HG03558 (cell line): ENCODE results near the gene ADAMTSL3.

Experiments used
- ATAC-seq: cut with Tn5 transposase; IDR thresholded peaks from one replicate; pipeline ENCODE4 v1.9.1; 2021; ENCODE audit warnings: moderate number of reproducible peaks; ENCODE audit not compliant: unreplicated experiment; ENCODE audit errors: extremely low read depth

The ADAMTSL3 gene

DNA sequence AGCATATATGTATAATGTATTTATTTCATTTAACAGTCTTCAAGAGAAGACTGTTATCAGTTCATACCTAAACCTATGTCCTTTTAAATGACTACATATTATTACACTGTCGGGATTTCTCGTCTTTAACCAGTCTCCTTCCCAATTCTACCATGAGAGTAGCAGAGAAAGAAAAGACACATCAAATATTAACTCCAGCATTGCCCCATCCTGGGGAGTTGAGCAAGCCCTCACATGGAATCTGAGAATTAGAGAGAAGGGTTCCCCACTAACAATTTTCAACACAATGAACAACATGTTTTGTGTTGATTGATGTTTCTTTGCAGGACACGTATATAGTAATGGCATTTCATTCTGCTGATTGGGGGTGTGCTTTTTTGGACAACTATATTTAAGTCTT lies 257.4 kb downstream of the ADAMTSL3 start:
- ATAC-seq: no peak

DNA sequence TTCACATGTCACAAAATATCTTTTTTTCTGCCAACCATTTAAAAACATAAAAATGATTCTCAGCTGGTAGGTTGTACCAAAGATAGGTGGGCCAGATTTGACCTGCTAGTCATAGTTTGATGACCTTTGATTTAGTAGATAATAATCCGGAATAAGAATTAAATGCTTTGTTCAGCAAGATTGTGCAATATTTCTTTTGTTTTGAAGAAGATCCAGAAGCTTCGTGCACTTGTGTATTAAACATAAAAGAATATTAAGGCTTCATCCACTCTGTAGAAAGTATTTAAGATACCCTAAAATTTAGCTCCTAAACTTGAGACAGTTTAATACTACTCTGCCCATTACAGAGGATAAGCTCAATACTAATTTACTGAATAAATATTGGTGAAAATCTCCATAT lies 258.4 kb downstream of the ADAMTSL3 start:
- no peak for ATAC-seq

DNA sequence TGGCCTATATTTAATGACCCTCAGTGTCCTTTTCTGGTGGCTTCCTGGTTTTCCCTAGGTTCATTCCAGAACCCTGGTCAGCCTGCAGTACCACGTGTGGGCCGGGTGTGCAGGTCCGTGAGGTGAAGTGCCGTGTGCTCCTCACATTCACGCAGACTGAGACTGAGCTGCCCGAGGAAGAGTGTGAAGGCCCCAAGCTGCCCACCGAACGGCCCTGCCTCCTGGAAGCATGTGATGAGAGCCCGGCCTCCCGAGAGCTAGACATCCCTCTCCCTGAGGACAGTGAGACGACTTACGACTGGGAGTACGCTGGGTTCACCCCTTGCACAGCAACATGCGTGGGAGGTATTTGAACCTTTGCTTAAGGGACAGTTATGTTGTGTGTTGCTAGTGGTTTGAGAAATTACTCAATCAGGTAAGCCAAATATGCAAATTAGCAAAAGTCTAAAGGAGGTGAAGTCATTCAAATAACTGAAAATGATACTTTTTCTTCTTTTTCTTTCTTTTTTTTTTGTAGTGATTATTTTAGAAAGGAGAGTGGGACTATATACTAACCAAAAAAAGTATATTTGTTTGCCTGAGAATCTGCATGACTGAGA lies 259.2 kb downstream of the ADAMTSL3 start:
- no peak for ATAC-seq

DNA sequence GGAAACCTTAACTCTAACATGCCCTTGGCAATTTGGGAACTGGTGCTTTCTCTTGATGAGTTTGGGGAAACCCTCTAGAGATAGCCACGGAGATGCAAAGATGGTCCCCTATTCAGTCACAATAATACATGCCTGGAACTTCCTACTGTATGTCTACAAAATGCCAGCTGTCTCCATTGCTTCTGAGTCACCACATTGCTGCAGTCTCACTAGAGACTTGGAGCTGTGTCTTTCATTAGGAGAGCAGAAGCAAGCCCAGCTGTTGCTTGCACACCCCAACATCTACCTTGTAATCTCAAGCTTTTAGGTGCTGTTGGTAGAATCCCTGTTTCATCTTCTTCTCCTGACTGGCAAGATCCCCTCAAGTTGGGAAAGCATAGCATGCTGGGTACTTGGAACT lies 261.0 kb downstream of the ADAMTSL3 start:
- ATAC-seq: no peak

DNA sequence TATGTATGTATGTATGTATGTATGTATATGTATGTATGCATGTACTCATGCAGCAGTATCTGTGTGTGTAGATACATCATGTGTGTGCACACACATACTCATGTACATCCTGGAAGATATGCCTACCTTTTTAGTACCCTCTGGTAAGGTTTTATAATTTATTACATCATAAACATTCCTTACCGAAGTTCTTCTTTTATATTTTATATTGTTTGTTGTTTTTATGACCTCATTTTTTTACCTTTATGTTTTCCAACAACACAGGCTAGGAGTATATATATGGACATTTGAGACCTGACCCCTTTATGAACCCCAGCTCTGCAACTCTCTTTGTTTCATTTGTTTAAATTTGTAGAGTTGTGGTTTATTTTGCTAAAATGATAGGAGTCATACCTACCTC lies 263.5 kb downstream of the ADAMTSL3 start:
- ATAC-seq: no peak

DNA sequence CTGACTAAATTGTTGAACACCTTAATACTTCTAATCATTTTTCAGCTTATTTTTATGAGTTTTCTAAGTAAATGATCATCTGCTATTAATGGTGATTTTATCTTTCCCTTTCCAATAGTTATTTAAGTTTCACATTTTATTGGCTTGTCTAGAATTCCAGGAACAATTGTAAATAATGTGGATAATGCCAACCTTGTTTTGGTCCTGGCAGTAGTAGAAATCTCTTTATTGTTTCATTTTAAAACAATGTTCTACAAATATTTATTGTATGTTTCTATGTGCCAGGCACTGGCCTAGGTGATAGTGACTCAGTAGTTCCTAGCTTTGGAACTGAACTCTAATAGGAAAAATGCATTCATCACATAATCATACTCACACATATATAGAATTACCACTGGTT lies 264.1 kb downstream of the ADAMTSL3 start:
- ATAC-seq: no peak

DNA sequence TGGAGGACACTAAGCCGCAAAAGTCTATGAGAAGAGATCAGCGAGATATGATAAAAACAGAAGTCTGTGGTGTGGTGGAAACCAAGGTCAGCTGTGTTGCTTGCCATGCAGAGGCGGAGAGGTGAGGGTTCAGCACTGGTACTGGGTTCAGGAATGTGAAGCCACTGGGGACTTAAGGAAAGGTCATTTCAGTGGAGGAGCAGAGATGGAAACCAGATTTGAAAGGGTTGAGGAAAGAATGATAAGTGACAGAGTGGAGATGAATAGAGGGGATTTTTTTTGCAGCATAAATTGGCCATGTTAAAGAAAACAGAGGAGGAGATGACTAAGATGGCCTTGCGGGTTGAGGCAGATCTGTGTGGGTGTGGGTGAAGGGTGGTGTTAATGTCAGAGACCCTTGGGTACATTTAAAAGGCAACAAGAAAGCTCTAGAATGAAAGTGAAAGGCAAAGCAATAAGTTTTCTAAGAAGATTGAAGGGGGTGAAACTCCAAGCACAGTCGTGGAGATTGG lies 265.5 kb downstream of the ADAMTSL3 start:
- ATAC-seq: no peak

DNA sequence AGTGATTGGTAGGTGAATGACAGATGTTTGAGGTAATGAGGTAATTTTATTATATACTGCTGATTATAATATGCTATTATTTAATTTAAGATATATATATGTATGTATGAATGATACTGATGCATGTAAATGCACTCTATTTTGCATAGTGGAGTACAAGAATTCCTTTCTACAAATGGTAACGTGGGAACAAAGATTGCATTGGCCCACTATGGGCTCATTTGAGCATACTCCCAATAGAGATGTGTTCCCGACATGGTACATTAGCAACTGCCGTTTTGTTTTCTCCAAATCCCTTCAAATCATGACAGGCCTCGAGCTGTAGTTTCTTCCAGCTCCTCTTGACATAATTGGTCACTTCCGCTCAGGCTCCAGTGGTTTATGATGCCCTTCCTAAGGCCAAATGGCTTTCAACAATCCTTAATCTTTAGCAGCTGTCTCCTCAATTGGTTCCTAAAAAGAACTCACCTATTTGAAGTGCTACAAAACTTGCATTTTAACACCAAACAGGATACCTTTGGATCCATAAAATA lies 266.1 kb downstream of the ADAMTSL3 start:
- no peak for ATAC-seq

DNA sequence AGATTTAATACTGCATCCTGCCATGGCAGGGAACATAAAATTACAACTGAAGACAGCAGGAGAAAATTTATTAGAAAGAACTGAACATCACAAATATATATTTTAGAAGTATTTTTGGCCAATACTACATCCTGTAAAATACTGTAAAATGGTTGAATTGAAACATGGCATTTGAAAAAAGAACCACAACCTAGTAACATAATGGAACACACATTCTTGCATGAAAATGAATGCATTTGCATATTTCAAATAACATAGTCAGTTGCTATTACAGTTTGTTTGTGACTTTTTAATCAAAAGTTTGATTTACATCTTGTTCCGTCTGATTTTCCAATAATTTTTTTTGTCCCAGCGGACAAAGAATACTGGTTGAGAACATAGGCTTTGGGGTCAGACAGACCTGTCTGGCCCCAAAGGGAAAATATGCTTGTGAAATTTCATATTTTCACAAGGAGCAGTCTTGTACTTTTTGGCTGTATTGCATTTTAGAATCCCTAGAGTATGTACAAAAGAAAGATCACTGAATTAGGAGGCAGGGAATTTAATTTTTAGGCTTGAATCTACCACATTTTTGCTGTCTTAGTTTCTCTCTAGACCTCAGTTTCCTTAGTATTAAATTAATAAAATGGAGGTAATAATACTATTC lies 268.8 kb downstream of the ADAMTSL3 start:
- no peak for ATAC-seq

DNA sequence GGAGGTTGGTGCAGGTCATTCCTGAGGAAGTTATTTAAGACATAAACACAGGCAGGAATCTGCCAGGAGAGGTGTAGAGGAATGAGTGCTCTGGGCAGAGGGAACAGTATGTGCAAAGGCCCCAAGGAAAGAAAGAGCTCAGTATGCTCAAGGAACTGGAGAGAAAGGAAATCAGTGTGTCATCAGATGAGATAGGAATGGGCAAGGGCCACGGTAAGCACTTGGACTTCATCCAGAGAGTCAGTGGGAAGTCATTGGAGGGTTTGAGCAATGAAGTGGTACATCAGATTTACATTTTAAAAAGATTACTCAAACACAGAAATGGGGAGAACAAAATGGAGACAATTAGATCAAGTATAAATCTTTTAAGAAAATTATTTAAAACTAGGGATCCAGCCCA lies 272.2 kb downstream of the ADAMTSL3 start:
- ATAC-seq: no peak

DNA sequence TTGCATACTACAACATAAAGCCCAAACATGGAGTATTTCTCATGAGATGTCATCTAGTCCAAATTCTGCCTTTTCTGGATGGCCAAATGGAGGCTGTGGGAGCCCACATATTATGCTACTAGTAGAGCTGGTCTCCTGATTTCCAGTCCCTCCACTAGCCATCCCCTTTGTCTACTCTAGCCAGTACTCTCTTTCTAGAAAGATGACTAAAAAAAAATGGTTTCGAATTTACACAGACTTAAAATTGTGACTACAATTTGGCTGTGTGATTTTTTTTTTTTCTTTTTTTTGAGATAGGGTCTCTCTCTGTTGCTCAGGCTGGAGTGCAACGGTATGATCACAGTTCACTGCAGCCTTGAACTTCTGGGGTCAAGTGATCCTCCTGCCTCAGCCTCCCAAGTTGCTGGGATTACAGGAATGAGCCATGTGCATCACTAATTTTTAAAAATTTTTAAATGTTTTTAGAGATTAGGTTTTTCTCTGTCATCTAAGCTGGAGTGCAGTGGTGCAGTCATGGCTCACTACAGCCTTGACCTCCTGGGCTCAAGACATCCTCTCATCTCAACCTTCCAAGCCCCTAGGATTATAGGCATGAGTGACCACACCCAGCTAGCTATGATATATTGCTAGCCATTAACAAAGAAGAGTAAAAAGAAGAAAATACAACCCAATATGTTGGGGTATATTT lies 273.9 kb downstream of the ADAMTSL3 start:
- ATAC-seq: peak; percentile 21

DNA sequence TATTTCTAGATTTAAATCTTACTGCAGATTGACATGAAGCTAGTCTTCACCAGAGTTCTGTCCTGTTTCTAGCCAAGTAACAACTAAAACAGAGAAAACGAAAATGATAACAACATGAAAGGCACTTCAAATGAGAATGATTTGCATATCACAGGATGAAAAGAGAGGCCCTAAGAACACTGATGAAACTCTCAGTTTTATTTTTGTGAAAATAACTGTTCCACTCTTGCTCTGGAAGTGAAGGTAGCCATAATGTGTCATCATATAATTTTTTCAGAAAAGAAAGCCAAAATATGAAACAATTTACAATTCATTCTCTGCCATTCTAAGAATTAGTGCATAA lies 274.4 kb downstream of the ADAMTSL3 start:
- ATAC-seq: peak; percentile 69

DNA sequence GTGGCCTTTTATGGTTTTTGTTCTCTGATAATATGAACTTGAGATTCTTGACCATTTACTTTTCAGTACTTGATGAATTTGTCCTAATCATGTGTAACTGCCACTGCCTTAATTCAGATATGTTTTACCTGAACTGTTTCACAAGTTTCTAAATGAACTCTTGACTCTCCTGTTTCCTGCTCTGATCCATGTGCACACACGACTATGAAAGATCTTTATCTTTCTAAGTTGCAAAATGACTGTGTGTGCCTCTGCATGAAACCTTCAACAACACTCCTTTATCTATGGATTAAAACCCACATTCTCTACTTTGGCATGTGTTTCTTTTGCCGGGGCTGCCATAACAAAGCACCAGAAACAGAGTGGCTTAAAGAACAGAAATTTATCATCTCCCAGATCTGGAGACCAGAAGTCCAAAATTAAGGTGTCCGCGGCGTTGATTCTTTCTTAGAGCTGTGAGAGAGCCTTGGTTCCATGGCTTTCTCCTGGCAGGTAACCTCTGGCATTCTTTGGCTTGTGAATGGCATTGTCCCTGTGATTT lies 275.0 kb downstream of the ADAMTSL3 start:
- ATAC-seq: no peak

DNA sequence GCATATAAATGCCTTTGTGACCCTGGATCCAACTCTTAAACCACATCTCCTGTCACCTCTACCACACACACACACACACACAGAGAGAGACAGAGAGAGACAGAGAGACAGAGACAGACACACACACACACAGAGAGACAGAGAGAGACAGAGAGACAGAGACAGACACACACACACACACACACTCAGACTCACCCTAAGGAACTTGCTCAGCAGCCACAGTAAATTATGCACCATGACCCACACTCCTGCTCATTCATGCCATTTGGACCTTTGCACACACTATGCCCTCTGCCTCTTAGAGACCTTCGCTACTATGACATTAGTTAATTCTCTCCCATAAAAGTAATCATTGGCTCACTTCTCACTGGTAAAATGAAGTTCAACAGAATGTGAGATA lies 275.7 kb downstream of the ADAMTSL3 start:
- ATAC-seq: no peak

DNA sequence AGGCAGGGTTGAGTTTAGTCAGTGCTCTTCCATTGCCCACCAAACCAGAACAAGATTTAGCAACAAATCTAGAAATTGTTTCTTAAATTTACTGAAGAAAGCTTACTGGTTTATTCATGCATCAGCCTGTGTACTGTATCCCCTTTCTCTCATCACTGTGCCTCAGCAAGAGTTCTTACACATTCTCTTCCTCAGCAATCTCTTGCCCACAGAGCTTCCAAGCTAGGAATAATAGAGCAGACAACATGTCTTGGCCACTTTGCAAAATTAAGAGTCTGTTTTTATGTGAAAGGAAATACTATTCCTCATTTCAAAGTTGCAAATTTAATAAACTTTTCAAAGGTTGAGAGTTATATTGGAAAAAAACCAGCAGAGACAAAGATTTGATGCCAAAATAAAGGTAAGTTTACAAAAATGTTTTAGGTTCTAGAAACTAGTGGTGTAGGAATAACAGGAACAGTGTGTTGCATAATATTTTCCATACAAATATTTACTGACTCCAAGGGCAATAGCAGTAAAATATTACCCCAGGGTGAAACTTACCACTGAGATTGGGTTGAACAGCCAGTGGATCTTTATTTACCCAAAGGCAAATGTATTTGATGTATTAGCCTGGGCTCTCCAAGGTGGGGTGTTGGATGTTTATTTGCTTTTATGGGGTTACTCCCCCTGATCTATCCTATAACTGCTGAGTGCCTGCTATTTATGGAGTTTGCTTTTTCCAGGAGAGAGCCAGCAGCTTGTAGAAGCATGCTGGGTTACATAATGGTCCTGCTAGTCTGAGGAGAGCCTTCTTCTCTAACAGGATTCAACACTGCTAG lies 276.7 kb downstream of the ADAMTSL3 start:
- no peak for ATAC-seq

DNA sequence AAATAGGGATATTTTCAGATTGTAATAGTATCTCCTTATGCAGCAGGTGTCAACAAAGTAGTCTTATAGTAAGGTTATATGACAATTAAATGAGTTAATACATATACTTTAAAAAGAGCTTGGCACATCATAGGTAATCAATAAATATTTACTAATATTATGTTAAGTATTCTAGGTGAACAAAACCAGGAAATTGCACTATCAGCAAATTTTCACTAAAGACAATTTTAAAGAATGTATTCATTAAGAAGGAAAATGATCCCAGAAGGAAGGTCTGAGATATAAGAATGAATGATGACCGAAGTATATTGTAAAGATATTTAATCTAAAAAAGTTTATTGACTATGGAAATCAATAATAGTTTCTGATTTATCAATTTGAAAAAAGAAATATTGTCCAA lies 281.9 kb downstream of the ADAMTSL3 start:
- no peak for ATAC-seq

DNA sequence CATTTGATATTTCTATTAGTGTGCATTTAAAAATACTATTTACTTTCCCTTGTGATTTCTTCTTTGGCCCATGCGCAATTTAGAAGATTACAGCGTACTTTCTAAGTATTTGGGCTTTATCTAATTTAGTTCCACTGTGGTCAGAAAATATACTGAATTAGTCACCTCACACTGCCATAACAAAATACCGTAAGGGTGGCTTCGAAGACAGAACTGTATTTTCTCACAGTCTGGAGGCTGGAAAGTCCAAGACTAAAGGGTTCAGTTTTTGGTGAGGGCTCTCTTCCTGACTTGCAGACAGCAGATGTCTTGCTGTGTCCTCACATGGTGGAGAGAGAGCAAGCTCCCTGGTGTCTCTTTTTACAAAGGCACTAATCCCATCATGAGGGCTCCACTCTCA lies 286.2 kb downstream of the ADAMTSL3 start:
- no peak for ATAC-seq

DNA sequence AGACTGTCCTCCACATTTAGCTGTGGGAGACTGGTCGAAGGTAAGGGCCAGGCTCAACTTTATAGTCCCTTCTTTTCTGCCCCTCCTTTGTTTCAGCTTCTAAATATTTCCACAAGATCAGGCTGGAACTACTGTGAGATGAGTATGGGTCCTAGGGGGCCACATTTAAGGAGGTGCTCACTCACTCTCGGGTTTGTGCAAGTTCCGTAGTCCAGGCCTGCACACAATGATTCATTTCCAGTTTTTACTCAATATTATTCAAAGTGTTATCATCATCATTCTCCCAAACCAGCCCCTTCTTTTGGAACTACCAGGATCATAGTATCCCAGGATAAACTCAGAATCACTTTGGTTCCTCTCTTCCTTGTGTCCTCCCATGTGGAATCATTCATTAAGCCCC lies 289.1 kb downstream of the ADAMTSL3 start:
- no peak for ATAC-seq

DNA sequence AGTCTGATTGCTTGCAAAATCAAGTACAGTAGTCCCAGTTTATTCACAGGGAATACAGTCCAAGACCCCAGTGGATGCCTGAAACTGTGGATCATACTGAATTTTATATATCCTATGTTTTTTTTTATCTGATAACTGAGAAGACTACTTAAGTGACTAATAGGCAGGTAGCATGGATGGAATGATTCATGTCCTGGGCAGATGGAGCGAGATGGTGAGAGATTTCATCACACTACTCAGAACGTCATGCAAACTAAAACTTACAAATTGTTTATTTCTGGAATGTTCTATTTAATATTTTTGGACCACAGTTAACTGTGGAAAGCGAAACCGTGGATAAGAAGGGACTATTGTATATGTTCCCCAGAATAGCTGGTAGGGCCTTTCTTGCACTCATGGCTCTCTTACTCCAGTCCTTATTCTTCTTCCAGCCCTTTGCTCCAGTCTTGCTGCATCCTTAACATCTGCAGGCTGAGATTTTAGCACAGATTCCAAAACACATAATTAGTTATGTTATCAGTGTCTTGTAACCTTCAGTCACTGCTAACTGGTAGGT lies 290.0 kb downstream of the ADAMTSL3 start:
- no peak for ATAC-seq

DNA sequence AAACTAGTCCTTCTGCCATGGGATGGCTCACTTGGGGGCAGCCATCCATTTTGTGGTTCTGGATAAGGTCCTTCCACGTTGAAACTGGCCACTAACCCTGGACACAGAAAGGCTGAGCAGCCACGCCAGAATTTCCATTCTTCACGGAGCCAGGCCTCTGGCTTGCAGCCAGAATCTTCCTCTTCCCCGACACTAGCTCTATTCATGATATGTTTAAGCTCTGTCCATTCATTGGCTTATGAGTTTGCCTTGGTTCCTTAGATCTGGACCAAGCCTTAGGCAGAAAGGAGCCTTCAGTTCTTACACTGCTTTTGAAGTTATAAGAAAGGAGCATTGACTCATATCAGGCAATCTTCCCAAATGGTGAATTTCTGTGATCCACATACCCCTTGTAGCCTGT lies 293.2 kb downstream of the ADAMTSL3 start:
- ATAC-seq: no peak
